KMS-11 (cell line): ENCODE measurements around the gene CCDC54.

Experiments
- H2AFZ ChIP-seq: fragments of 200-600 bp; sonication (generic); 2 replicates; pipeline ENCODE4 v1.6.1; 2016; ENCODE audit warnings: antibody characterized with exemption, mixed run types, low read depth
- H3K27ac ChIP-seq: fragments of 200-600 bp; sonication (generic); 2 replicates; pipeline ENCODE4 v1.6.1; 2016; ENCODE audit warnings: mild to moderate bottlenecking, mixed run types
- H3K27me3 ChIP-seq: fragments of 200-600 bp; sonication (generic); 2 replicates; pipeline ENCODE4 v1.6.1; 2017; ENCODE audit warnings: mild to moderate bottlenecking, low read depth, mixed run types, moderate library complexity; ENCODE audit not compliant: insufficient read depth
- H3K36me3 ChIP-seq: fragments of 200-600 bp; sonication (generic); 2 replicates; pipeline ENCODE4 v1.6.1; 2017; ENCODE audit warnings: mild to moderate bottlenecking, mixed run types; ENCODE audit not compliant: insufficient read depth
- H3K4me1 ChIP-seq: fragments of 200-600 bp; sonication (generic); 2 replicates; pipeline ENCODE4 v1.6.1; 2016; ENCODE audit warnings: mild to moderate bottlenecking, low read depth, mixed run types; ENCODE audit not compliant: poor library complexity, severe bottlenecking
- H3K4me2 ChIP-seq: fragments of 200-600 bp; sonication (generic); 2 replicates; pipeline ENCODE4 v1.7.0; 2016; ENCODE audit warnings: mild to moderate bottlenecking, mixed run types
- H3K4me3 ChIP-seq: fragments of 200-600 bp; sonication (generic); IDR thresholded peaks from 2 replicates; pipeline ENCODE4 v1.6.1; 2017; ENCODE audit warnings: low read depth, low read length, mixed read lengths; ENCODE audit not compliant: insufficient read depth
- H3K79me2 ChIP-seq: fragments of 200-600 bp; sonication (generic); 2 replicates; pipeline ENCODE4 v1.6.1; 2016; ENCODE audit warnings: low read depth, mixed run types; ENCODE audit not compliant: insufficient read depth
- H3K9ac ChIP-seq: fragments of 200-600 bp; sonication (generic); 2 replicates; pipeline ENCODE4 v1.6.1; 2016; ENCODE audit warnings: mild to moderate bottlenecking, mixed run types
- H4K20me1 ChIP-seq: fragments of 200-600 bp; sonication (generic); 2 replicates; pipeline ENCODE4 v1.6.1; 2016; ENCODE audit warnings: mild to moderate bottlenecking, mixed run types; ENCODE audit not compliant: insufficient read depth
- CTCF ChIP-seq: fragments of 200-600 bp; sonication (generic); conservative IDR thresholded peaks from 2 replicates; pipeline ENCODE4 v1.6.1; 2017; ENCODE audit warnings: low read depth, mild to moderate bottlenecking, antibody characterized with exemption, low read length, moderate library complexity, mixed read lengths

CCDC54 gene

GRCh38 chr3:107425033-107425432 lies 47.8 kb downstream of the CCDC54 start:
- Histone ChIP-seq H2AFZ (no peak overlapping the region), H3K9ac (no peak overlapping the region), H3K27ac (no peak overlapping the region), H4K20me1 (no peaks in the 10 kb centered on the region), H3K36me3 (no peaks in the 10 kb centered on the region), H3K4me3 (no peak overlapping the region), H3K4me1 (peaks cover 13% of the 10 kb centered on the region), H3K4me2 (no peak overlapping the region), H3K79me2 (no peaks in the 10 kb centered on the region), H3K27me3 (no peaks in the 10 kb centered on the region)
- TF ChIP-seq CTCF, result no peak

DNA sequence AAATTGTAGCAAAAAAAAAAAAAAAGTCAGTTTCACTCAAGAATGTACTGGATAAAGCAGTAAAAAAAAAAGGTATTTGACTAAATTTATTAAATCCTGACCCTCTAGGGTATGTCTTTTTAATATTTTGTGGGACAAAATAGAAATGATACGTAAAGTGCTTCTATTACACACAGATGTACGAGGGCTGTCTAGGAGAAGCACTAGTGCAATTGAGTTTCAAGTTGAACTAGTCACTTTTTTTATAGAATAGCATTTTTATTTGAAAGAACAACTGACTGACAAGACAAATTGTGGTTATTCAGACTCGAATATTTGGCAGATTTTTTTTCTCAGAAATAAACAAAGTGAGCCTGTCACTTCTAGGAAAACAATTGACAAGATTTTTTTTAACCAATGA lies 49.0 kb downstream of the CCDC54 start:
- Histone ChIP-seq H3K4me3 (no peak overlapping the region), H3K79me2 (no peaks in the 10 kb centered on the region), H3K4me1 (peaks cover 14% of the 10 kb centered on the region), H2AFZ (no peak overlapping the region), H3K9ac (no peak overlapping the region), H3K36me3 (no peaks in the 10 kb centered on the region), H3K27ac (no peak overlapping the region), H3K27me3 (no peaks in the 10 kb centered on the region), H4K20me1 (no peaks in the 10 kb centered on the region), H3K4me2 (no peak overlapping the region)
- TF ChIP-seq CTCF, result no peak
